ENCODE results near the gene TP53BP1. TPM values are rescaled to one million over a fixed set of nuclear protein-coding genes. Genes with fewer than 3 reads are reported as not detected.

The TP53BP1 gene
- 15.8 to 18.4 TPM (median 17.0 TPM) in 5 replicates for total RNA-seq (2022; extraction: Qiagen RNA extraction)

GRCh38 chr15:43492673-43493601 is at the start of gene TP53BP1:
TP53BP1 (minus strand) TSS chr15:43493156; CDS start chr15:43493043, 113 bp downstream.

GRCh38 chr15:43517354-43518196 is 24.6 kb upstream of the TP53BP1 start, which contains the start of gene MAP1A:
MAP1A (plus strand) TSS chr15:43517608; CDS start chr15:43521474, 3,866 bp downstream.

GRCh38 chr15:43370975-43371974 is 121.7 kb downstream of the TP53BP1 start, which contains the start of the genes TUBGCP4 and ZSCAN29:
TUBGCP4 (plus strand) TSS chr15:43371101; CDS start chr15:43371355, 254 bp downstream.
ZSCAN29 (minus strand) TSS chr15:43371043; CDS start chr15:43369913, 1,130 bp downstream.

Other genes starting within 250 kb of the TP53BP1 start
- not detected in 5 replicates for gene TGM5, start 226.2 kb downstream of the TP53BP1 start, total RNA-seq (2022; extraction: Qiagen RNA extraction)
- gene TGM7, start 190.9 kb downstream of the TP53BP1 start, total RNA-seq (2022; extraction: Qiagen RNA extraction) = not detected in 5 replicates
- 5.7 to 8.3 TPM (median 6.8 TPM) in 5 replicates for gene LCMT2, start 162.6 kb downstream of the TP53BP1 start, total RNA-seq (2022; extraction: Qiagen RNA extraction)
- gene ZSCAN29, start 122.1 kb downstream of the TP53BP1 start, total RNA-seq (2022; extraction: Qiagen RNA extraction) = 7.1 to 9.5 TPM (median 8.2 TPM) in 5 replicates
- gene TUBGCP4, start 122.1 kb downstream of the TP53BP1 start, total RNA-seq (2022; extraction: Qiagen RNA extraction) = 3.8 to 8.1 TPM (median 5.9 TPM) in 5 replicates
- gene MAP1A, start 24.5 kb upstream of the TP53BP1 start, total RNA-seq (2022; extraction: Qiagen RNA extraction) = 0.57 to 0.66 TPM (median 0.64 TPM) in 5 replicates
- gene PPIP5K1, start 97.1 kb upstream of the TP53BP1 start, total RNA-seq (2022; extraction: Qiagen RNA extraction) = 4.7 to 7.8 TPM (median 6.9 TPM) in 5 replicates
- gene CKMT1B, start 100.9 kb upstream of the TP53BP1 start, total RNA-seq (2022; extraction: Qiagen RNA extraction) = 2.7 to 5.1 TPM (median 3.3 TPM) in 5 replicates
- gene STRC, start 125.6 kb upstream of the TP53BP1 start, total RNA-seq (2022; extraction: Qiagen RNA extraction) = 0.12 to 0.30 TPM (median 0.23 TPM) in 4 of 5 replicates, not detected in the other
- 0.39 to 1.3 TPM (median 0.48 TPM) in 5 replicates for gene CATSPER2, start 155.7 kb upstream of the TP53BP1 start, total RNA-seq (2022; extraction: Qiagen RNA extraction)
- 2.0 to 3.5 TPM (median 2.7 TPM) in 5 replicates for gene CKMT1A, start 200.7 kb upstream of the TP53BP1 start, total RNA-seq (2022; extraction: Qiagen RNA extraction)